HG02759 (cell line): ENCODE measurements around the gene USP48.
"Not testable (repeated sequence)": the region's sequence is repeated elsewhere in the genome, so short reads cannot be mapped to it uniquely, and the experiment has no call there.

Experiments used
- ATAC-seq: cut with Tn5 transposase; IDR thresholded peaks from one replicate; pipeline ENCODE4 v1.9.1; 2021; ENCODE audit warnings: mild to moderate bottlenecking, moderate library complexity; ENCODE audit not compliant: unreplicated experiment

USP48 gene

GRCh38 chr1:21782868-21783678 is at the start of gene USP48:
Gene USP48, minus strand, starts transcription at chr1:21783149. Its CDS starts 192 bp downstream, at chr1:21782957.
- ATAC-seq: peak; percentile 81

- ATAC-seq: no peak
These were observed 48.6 kb upstream of the USP48 start for GRCh38 chr1:21831454-21831970.

- no peak for ATAC-seq
These were observed 48.0 kb upstream of the USP48 start for GRCh38 chr1:21830792-21831453.

- ATAC-seq: no peak
These were observed 46.3 kb upstream of the USP48 start for GRCh38 chr1:21829294-21829693.

- no peak for ATAC-seq
These were observed 45.7 kb upstream of the USP48 start for GRCh38 chr1:21828506-21829210.

GRCh38 chr1:21828075-21828474 is 45.1 kb upstream of the USP48 start:
- ATAC-seq: no peak

GRCh38 chr1:21827141-21827679 is 44.3 kb upstream of the USP48 start:
- no peak for ATAC-seq

GRCh38 chr1:21826694-21827093 is 43.7 kb upstream of the USP48 start:
- not testable (repeated sequence) for ATAC-seq

- no peak for ATAC-seq
These were observed 42.4 kb upstream of the USP48 start for GRCh38 chr1:21825393-21825792.

GRCh38 chr1:21824926-21825325 is 42.0 kb upstream of the USP48 start:
- no peak for ATAC-seq

GRCh38 chr1:21823980-21824702 is 41.2 kb upstream of the USP48 start:
- ATAC-seq: no peak

- ATAC-seq: no peak
These were observed 40.4 kb upstream of the USP48 start for GRCh38 chr1:21823206-21823979.

- no peak for ATAC-seq
These were observed 39.4 kb upstream of the USP48 start for GRCh38 chr1:21822349-21822748.

- no peak for ATAC-seq
These were observed 38.6 kb upstream of the USP48 start for GRCh38 chr1:21821385-21822019.

GRCh38 chr1:21820597-21821232 is 37.8 kb upstream of the USP48 start:
- no peak for ATAC-seq

GRCh38 chr1:21818656-21819055 is 35.7 kb upstream of the USP48 start:
- ATAC-seq: no peak

GRCh38 chr1:21816602-21817302 is 33.8 kb upstream of the USP48 start:
- ATAC-seq: no peak

GRCh38 chr1:21815724-21816321 is 32.9 kb upstream of the USP48 start:
- no peak for ATAC-seq
